GM12878 (cell line): ENCODE data around the gene AMDHD2. TPM values are rescaled to one million over a fixed set of nuclear protein-coding genes. Genes with fewer than 3 reads are reported as not detected.

Experiments used
- CTCF ChIP-seq, 3 experiments: IDR thresholded peaks in 2 of 3; conservative IDR thresholded peaks in 1 of 3; 2 replicates each; pipeline ENCODE4 v1.5.1; 2011; ENCODE audit warnings: low read depth in 3 of 3, low read length in 3 of 3, mild to moderate bottlenecking in 3 of 3, control low read depth in 2 of 3, moderate library complexity in 2 of 3, inconsistent platforms in 1 of 3, mixed read lengths in 1 of 3; ENCODE audit not compliant: control insufficient read depth in 2 of 3, insufficient read depth in 1 of 3; ENCODE audit errors: extremely low read depth in 1 of 3
- EED ChIP-seq: sonication (generic); IDR thresholded peaks from 2 replicates; pipeline ENCODE4 v1.6.1; 2016; ENCODE audit warnings: antibody characterized with exemption, low read depth
- JUND ChIP-seq: IDR thresholded peaks from 2 replicates; pipeline ENCODE4 v1.6.1; 2012; ENCODE audit warnings: low read depth, mild to moderate bottlenecking, low read length, improper control_type of control experiment, moderate library complexity
- ZBTB4 ChIP-seq: fragments of 450-650 bp; formaldehyde crosslinking; IDR thresholded peaks from 2 replicates; pipeline ENCODE4 v1.4.0; 2022; ENCODE audit warnings: mild to moderate bottlenecking, moderate library complexity
- ZBTB40 ChIP-seq: fragments of 450-650 bp; IDR thresholded peaks from 2 replicates; pipeline ENCODE4 v1.6.1; 2016; ENCODE audit warnings: mild to moderate bottlenecking, moderate library complexity, borderline replicate concordance
- ZNF592 ChIP-seq: fragments of 450-650 bp; IDR thresholded peaks from 2 replicates; pipeline ENCODE4 v1.6.1; 2017; ENCODE audit warnings: mild to moderate bottlenecking, moderate library complexity
- polyA plus RNA-seq, 11 experiments: library from polyadenylated mRNA; depleted of rRNA in 4 of 11; unstranded in 6 of 11; stranded (reverse) in 5 of 11; fragments of >200 nt; fragmentation: Nextera tagmentation in 4 of 11; fragmentation: Illumina TruSeq in 1 of 11; extraction: Ambion mirVana in 4 of 11; extraction: Trizol in 1 of 11; gene quantifications; 1 replicate in 1 of 11; 2 replicates in 10 of 11; pipeline versions ENCODE4 v1.2.1 to v1.2.3, GENCODE V29; 2011 to 2016; ENCODE audit warnings: inconsistent platforms in 2 of 11, missing spikeins in 2 of 11, low read depth in 1 of 11
- total RNA-seq, 4 experiments: library from RNA; depleted of rRNA in 3 of 4; stranded (reverse); fragments of >200 nt in 3 of 4; fragmentation: Illumina TruSeq in 1 of 4; extraction: Trizol in 1 of 4; gene quantifications; 2 replicates each; pipeline versions ENCODE4 v1.2.1 to v1.2.3, GENCODE V29; 2013 to 2021

AMDHD2 gene
- total and polyA plus RNA-seq, 10 of the 15 experiments (the other 5 are each of a cell fraction or from before 2014, with no cell fraction given) = 0.60 to 41.8 (median 24.3) TPM; not detected in 1

GRCh38 chr16:2472885-2473445 lies 47.2 kb upstream of the AMDHD2 start (continued):
- TF ChIP-seq ZNF592 = no peak
- TF ChIP-seq ZBTB4 (CRISPR knock-in tag) = no peak
- TF ChIP-seq EED = no peak
- no peak for TF ChIP-seq JUND
- TF ChIP-seq ZBTB40 = no peak
- no peak for TF ChIP-seq CTCF (IDR thresholded peaks at IDR 0.05 in 2 of 3, conservative IDR thresholded peaks at IDR 0.05 in 1 of 3; ENCODE audit: control insufficient read depth in 2 of 3, extremely low read depth in 1 of 3, insufficient read depth in 1 of 3, low read depth in 3 of 3, low read length in 3 of 3)
